ENCODE results near the gene STIM2. TPM values are rescaled to one million over a fixed set of nuclear protein-coding genes. Genes with fewer than 3 reads are reported as not detected.

STIM2 gene
- total RNA-seq, 1 experiment from 2014 or later: 59.0 TPM

GRCh38 chr4:26839534-26839951 is 21.1 kb upstream of the STIM2 start:
- intact Hi-C loops (cut with micrococcal nuclease; ENCODE audit: unreplicated experiment): loop anchor here (2.0 kb wide), 1 partner anchor 17 kb away; no protein-coding TSS in a partner anchor
- Histone ChIP-seq H3K4me3 (ENCODE audit: low read depth, low read length, poor library complexity, severe bottlenecking) (no peak overlapping the region), H3K27ac (ENCODE audit: low read depth, low read length, poor library complexity, severe bottlenecking) (peak overlapping the region; percentile 89), H3K36me3 (ENCODE audit: insufficient read depth, low read length, poor library complexity, severe bottlenecking) (no peaks in the 10 kb centered on the region), H3K27me3 (replicated peaks; ENCODE audit: insufficient read depth, low read depth, low read length, poor library complexity) (no peaks in the 10 kb centered on the region), H3K9me3 (ENCODE audit: low read depth, low read length, poor library complexity, severe bottlenecking) (no peaks in the 10 kb centered on the region), H3K4me1 (ENCODE audit: insufficient read depth, low read length, poor library complexity, severe bottlenecking) (peaks cover 47% of the 10 kb centered on the region)
- peak; percentile 93 for DNase-seq (ENCODE audit: low spot score)
- no TSS peak for BruUV-seq (replicated peaks)
- ChIA-PET CTCF (no interaction called here), POLR2A (ENCODE audit: low non-redundant PET) (no interaction called here)
- TF ChIP-seq CTCF (conservative IDR thresholded peaks at IDR 0.05; ENCODE audit: low read depth, low read length): no peak
- no peak for TF ChIP-seq EZH2 (IDR thresholded peaks at IDR 0.05; ENCODE audit: borderline replicate concordance, low read depth, low read length, poor library complexity, severe bottlenecking)

GRCh38 chr4:26840786-26841185 is 19.9 kb upstream of the STIM2 start:
- ChIA-PET POLR2A (ENCODE audit: low non-redundant PET) (no interaction called here), CTCF (no interaction called here)
- Histone ChIP-seq H3K4me3 (ENCODE audit: low read depth, low read length, poor library complexity, severe bottlenecking) (no peak overlapping the region), H3K4me1 (ENCODE audit: insufficient read depth, low read length, poor library complexity, severe bottlenecking) (peaks cover 47% of the 10 kb centered on the region), H3K9me3 (ENCODE audit: low read depth, low read length, poor library complexity, severe bottlenecking) (peaks cover 1% of the 10 kb centered on the region), H3K36me3 (ENCODE audit: insufficient read depth, low read length, poor library complexity, severe bottlenecking) (no peaks in the 10 kb centered on the region), H3K27ac (ENCODE audit: low read depth, low read length, poor library complexity, severe bottlenecking) (no peak overlapping the region), H3K27me3 (replicated peaks; ENCODE audit: insufficient read depth, low read depth, low read length, poor library complexity) (no peaks in the 10 kb centered on the region)
- DNase-seq (ENCODE audit: low spot score): no peak
- intact Hi-C loops (cut with micrococcal nuclease; ENCODE audit: unreplicated experiment): no loop called here
- no peak for TF ChIP-seq EZH2 (IDR thresholded peaks at IDR 0.05; ENCODE audit: borderline replicate concordance, low read depth, low read length, poor library complexity, severe bottlenecking)
- no TSS peak for BruUV-seq (replicated peaks)

- Histone ChIP-seq H3K27ac (ENCODE audit: low read depth, low read length, poor library complexity, severe bottlenecking) (no peak overlapping the region), H3K27me3 (replicated peaks; ENCODE audit: insufficient read depth, low read depth, low read length, poor library complexity) (no peaks in the 10 kb centered on the region), H3K9me3 (ENCODE audit: low read depth, low read length, poor library complexity, severe bottlenecking) (peaks cover 4% of the 10 kb centered on the region), H3K4me1 (ENCODE audit: insufficient read depth, low read length, poor library complexity, severe bottlenecking) (peaks cover 27% of the 10 kb centered on the region), H3K36me3 (ENCODE audit: insufficient read depth, low read length, poor library complexity, severe bottlenecking) (no peaks in the 10 kb centered on the region), H3K4me3 (ENCODE audit: low read depth, low read length, poor library complexity, severe bottlenecking) (no peak overlapping the region)
- DNase-seq (ENCODE audit: low spot score): no peak
- CTCF ChIA-PET: no interaction called here
- POLR2A ChIA-PET (ENCODE audit: low non-redundant PET): no interaction called here
- no peak for TF ChIP-seq CTCF (conservative IDR thresholded peaks at IDR 0.05; ENCODE audit: low read depth, low read length)
- no peak for TF ChIP-seq EZH2 (IDR thresholded peaks at IDR 0.05; ENCODE audit: borderline replicate concordance, low read depth, low read length, poor library complexity, severe bottlenecking)
- intact Hi-C loops (cut with micrococcal nuclease; ENCODE audit: unreplicated experiment): no loop called here
- BruUV-seq (replicated peaks): no TSS peak
These were observed 17.7 kb upstream of the STIM2 start for GRCh38 chr4:26842911-26843310.

- ChIA-PET CTCF (no interaction called here), POLR2A (ENCODE audit: low non-redundant PET) (no interaction called here)
- intact Hi-C loops (cut with micrococcal nuclease; ENCODE audit: unreplicated experiment): loop anchor here (10.0 kb wide), 1 partner anchor 286 kb away; no protein-coding TSS in a partner anchor
- Histone ChIP-seq H3K4me3 (ENCODE audit: low read depth, low read length, poor library complexity, severe bottlenecking) (no peak overlapping the region), H3K4me1 (ENCODE audit: insufficient read depth, low read length, poor library complexity, severe bottlenecking) (no peaks in the 10 kb centered on the region), H3K27me3 (replicated peaks; ENCODE audit: insufficient read depth, low read depth, low read length, poor library complexity) (no peaks in the 10 kb centered on the region), H3K9me3 (ENCODE audit: low read depth, low read length, poor library complexity, severe bottlenecking) (peaks cover 4% of the 10 kb centered on the region), H3K27ac (ENCODE audit: low read depth, low read length, poor library complexity, severe bottlenecking) (no peak overlapping the region), H3K36me3 (ENCODE audit: insufficient read depth, low read length, poor library complexity, severe bottlenecking) (no peaks in the 10 kb centered on the region)
- TF ChIP-seq CTCF (conservative IDR thresholded peaks at IDR 0.05; ENCODE audit: low read depth, low read length) (no peak), EZH2 (IDR thresholded peaks at IDR 0.05; ENCODE audit: borderline replicate concordance, low read depth, low read length, poor library complexity, severe bottlenecking) (no peak)
- no peak for DNase-seq (ENCODE audit: low spot score)
- BruUV-seq (replicated peaks): no TSS peak
These were observed 10.1 kb upstream of the STIM2 start for GRCh38 chr4:26850528-26850927.
